GM18502 (cell line): ENCODE data around the gene GRM1.

Source experiments
- ATAC-seq: cut with Tn5 transposase; IDR thresholded peaks from one replicate; pipeline ENCODE4 v1.9.1; 2021; ENCODE audit warnings: mild to moderate bottlenecking; ENCODE audit not compliant: unreplicated experiment, poor library complexity

The GRM1 gene

GRCh38 chr6:146433881-146434731 is 405.2 kb downstream of the GRM1 start:
- no peak for ATAC-seq

- ATAC-seq = no peak
Measured at GRCh38 chr6:146434732-146435390, 406.0 kb downstream of the GRM1 start.

- ATAC-seq = no peak
Measured at GRCh38 chr6:146441907-146442306, 413.0 kb downstream of the GRM1 start.

- no peak for ATAC-seq
Measured at GRCh38 chr6:146444189-146444588, 415.3 kb downstream of the GRM1 start.

- ATAC-seq = no peak
Measured at GRCh38 chr6:146445233-146445632, 416.4 kb downstream of the GRM1 start.

- no peak for ATAC-seq
Measured at GRCh38 chr6:146456886-146457285, 428.0 kb downstream of the GRM1 start.

GRCh38 chr6:146460941-146461340 is 432.1 kb downstream of the GRM1 start:
- ATAC-seq = no peak

GRCh38 chr6:146470091-146470770 is 441.4 kb downstream of the GRM1 start:
- no peak for ATAC-seq

GRCh38 chr6:146472918-146473317 is 444.1 kb downstream of the GRM1 start:
- no peak for ATAC-seq

- ATAC-seq = no peak
Measured at GRCh38 chr6:146481527-146481926, 452.7 kb downstream of the GRM1 start.

GRCh38 chr6:146484411-146484810 is 455.5 kb downstream of the GRM1 start:
- ATAC-seq = no peak
